Endothelial cell (in vitro differentiated cells): ENCODE measurements around the gene B3GNT7. TPM values are rescaled to one million over a fixed set of nuclear protein-coding genes. Genes with fewer than 3 reads are reported as not detected.

Source experiments
- DNase-seq: peaks from one replicate; pipeline ENCODE4 v3.0.0; 2021; ENCODE audit warnings: low spot score
- H3K27ac Mint-ChIP-seq: one replicate; pipeline ENCODE4 v1.8.0; 2021; ENCODE audit warnings: mixed read lengths, inconsistent platforms; ENCODE audit not compliant: unreplicated experiment
- H3K27me3 Mint-ChIP-seq: one replicate; pipeline ENCODE4 v1.8.0; 2021; ENCODE audit warnings: mild to moderate bottlenecking, moderate library complexity, mixed read lengths, inconsistent platforms; ENCODE audit not compliant: unreplicated experiment
- H3K36me3 Mint-ChIP-seq: one replicate; pipeline ENCODE4 v1.8.0; 2021; ENCODE audit warnings: mild to moderate bottlenecking, low read depth, mixed read lengths, inconsistent platforms; ENCODE audit not compliant: unreplicated experiment
- H3K4me1 Mint-ChIP-seq: one replicate; pipeline ENCODE4 v1.8.0; 2021; ENCODE audit warnings: mild to moderate bottlenecking, mixed read lengths, inconsistent platforms; ENCODE audit not compliant: unreplicated experiment
- H3K4me3 Mint-ChIP-seq: one replicate; pipeline ENCODE4 v1.8.0; 2021; ENCODE audit warnings: mild to moderate bottlenecking, mixed read lengths, inconsistent platforms; ENCODE audit not compliant: unreplicated experiment
- H3K9me3 Mint-ChIP-seq: one replicate; pipeline ENCODE4 v1.8.0; 2021; ENCODE audit warnings: mixed read lengths, inconsistent platforms; ENCODE audit not compliant: unreplicated experiment
- microRNA-seq: library from miRNA; unstranded; fragments of <30 nt; microRNA quantifications from one replicate; pipeline ENCODE4, GENCODE V29; 2020; ENCODE audit not compliant: unreplicated experiment
- total RNA-seq: library from RNA; stranded (reverse); fragmentation: NEBNext Ultra II Directional; extraction: Animal tissue kit (Norgen Biotek cat#: 25700); gene quantifications from one replicate; pipeline ENCODE4 v1.2.1, GENCODE V29; 2021; ENCODE audit not compliant: unreplicated experiment
- TF ChIP-seq, protein P1 (sequence below): fragments of 200-600 bp; sonication (generic); IDR thresholded peaks from one replicate; pipeline ENCODE4 v1.5.0; 2021; ENCODE audit warnings: antibody characterized with exemption; ENCODE audit not compliant: unreplicated experiment

Gene B3GNT7
- total RNA-seq, 1 donor from 2014 or later: 5.3 TPM

GRCh38 chr2:231431606-231432005 is 36.1 kb downstream of the B3GNT7 start:
- Mint-ChIP-seq H3K27me3 (peaks cover 1% of the 10 kb centered on the region), H3K4me1 (no peaks in the 10 kb centered on the region), H3K27ac (no peak overlapping the region), H3K4me3 (no peak overlapping the region), H3K36me3 (no peaks in the 10 kb centered on the region), H3K9me3 (peaks cover 5% of the 10 kb centered on the region)
- no peak for DNase-seq
- TF ChIP-seq, protein P1, sequence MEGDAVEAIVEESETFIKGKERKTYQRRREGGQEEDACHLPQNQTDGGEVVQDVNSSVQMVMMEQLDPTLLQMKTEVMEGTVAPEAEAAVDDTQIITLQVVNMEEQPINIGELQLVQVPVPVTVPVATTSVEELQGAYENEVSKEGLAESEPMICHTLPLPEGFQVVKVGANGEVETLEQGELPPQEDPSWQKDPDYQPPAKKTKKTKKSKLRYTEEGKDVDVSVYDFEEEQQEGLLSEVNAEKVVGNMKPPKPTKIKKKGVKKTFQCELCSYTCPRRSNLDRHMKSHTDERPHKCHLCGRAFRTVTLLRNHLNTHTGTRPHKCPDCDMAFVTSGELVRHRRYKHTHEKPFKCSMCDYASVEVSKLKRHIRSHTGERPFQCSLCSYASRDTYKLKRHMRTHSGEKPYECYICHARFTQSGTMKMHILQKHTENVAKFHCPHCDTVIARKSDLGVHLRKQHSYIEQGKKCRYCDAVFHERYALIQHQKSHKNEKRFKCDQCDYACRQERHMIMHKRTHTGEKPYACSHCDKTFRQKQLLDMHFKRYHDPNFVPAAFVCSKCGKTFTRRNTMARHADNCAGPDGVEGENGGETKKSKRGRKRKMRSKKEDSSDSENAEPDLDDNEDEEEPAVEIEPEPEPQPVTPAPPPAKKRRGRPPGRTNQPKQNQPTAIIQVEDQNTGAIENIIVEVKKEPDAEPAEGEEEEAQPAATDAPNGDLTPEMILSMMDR: no peak

DNA sequence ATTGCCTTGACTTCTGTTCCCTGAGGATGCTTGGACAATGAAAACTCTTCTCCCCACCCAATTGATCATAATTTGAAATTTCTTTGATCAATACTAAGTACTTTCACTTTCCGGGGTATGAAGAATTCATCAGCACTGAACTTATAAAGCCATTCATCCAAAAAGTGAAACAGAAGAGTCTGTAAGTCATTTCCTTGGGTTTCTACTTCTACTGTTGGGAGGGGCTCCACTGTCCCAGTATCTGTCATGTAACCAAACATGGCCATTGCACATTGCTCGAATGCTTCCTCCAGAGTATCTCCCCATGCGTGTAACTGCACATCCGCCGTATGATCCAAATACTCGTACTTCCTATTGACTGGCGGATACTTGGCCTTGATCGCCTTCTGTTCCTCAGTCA is 38.5 kb downstream of the B3GNT7 start:
- H3K27me3 Mint-ChIP-seq: peaks cover 1% of the 10 kb centered on the region
- no peak overlapping the region for H3K27ac Mint-ChIP-seq
- no peaks in the 10 kb centered on the region for H3K36me3 Mint-ChIP-seq

DNA sequence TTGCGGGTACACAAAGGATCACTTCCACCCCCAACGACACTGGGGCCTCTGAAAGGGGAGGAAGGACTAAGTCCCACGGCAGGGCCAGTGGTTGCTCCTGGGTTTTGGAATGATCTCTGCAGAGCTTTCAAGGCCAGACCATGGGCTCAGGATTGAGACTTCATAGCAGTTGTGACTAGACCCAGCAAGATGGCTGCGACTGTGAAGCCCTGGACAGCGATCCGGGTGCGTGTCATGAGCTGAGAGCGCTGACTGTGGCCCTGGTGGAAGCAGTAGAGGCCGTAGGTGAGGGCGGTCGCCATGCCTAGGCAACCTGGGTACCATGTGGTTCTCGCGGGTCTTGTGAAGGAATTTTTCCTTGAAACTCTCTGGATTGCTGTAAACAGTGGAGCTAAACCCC is 41.4 kb downstream of the B3GNT7 start:
- no peaks in the 10 kb centered on the region for H3K4me1 Mint-ChIP-seq
- no peaks in the 10 kb centered on the region for H3K36me3 Mint-ChIP-seq
- no peak overlapping the region for H3K4me3 Mint-ChIP-seq
- TF ChIP-seq, protein P1: no peak
- H3K27ac Mint-ChIP-seq: no peak overlapping the region
- no peaks in the 10 kb centered on the region for H3K27me3 Mint-ChIP-seq
- DNase-seq: no peak
- H3K9me3 Mint-ChIP-seq: no peaks in the 10 kb centered on the region

More for the DNA sequence above, 38.5 kb downstream of the B3GNT7 start:
- Mint-ChIP-seq H3K9me3 (peaks cover 5% of the 10 kb centered on the region), H3K4me1 (no peaks in the 10 kb centered on the region), H3K4me3 (no peak overlapping the region)
- no peak for DNase-seq
- TF ChIP-seq, protein P1: no peak

GRCh38 chr2:231449503-231450054 is 54.1 kb downstream of the B3GNT7 start:
- no peak for DNase-seq
- H3K27ac Mint-ChIP-seq: no peak overlapping the region
- TF ChIP-seq, protein P1: no peak
- no peaks in the 10 kb centered on the region for H3K9me3 Mint-ChIP-seq
- H3K4me1 Mint-ChIP-seq: no peaks in the 10 kb centered on the region
- peaks cover 3% of the 10 kb centered on the region for H3K36me3 Mint-ChIP-seq
- H3K4me3 Mint-ChIP-seq: no peak overlapping the region
- H3K27me3 Mint-ChIP-seq: peaks cover 3% of the 10 kb centered on the region

GRCh38 chr2:231450548-231450989 is 55.1 kb downstream of the B3GNT7 start:
- TF ChIP-seq, protein P1: no peak
- peaks cover 11% of the 10 kb centered on the region for H3K36me3 Mint-ChIP-seq
- no peak overlapping the region for H3K27ac Mint-ChIP-seq
- peaks cover 6% of the 10 kb centered on the region for H3K4me1 Mint-ChIP-seq
- no peak overlapping the region for H3K4me3 Mint-ChIP-seq
- DNase-seq: no peak
- H3K9me3 Mint-ChIP-seq: no peaks in the 10 kb centered on the region
- H3K27me3 Mint-ChIP-seq: peaks cover 3% of the 10 kb centered on the region

Small RNA genes within 50 kb of the gene (microRNA-seq; reads per million reads assigned to microRNA genes)
- not detected for gene MIR4777

Other genes starting within 250 kb of the B3GNT7 start
- 18.3 TPM for gene ARMC9, start 197.1 kb upstream of the B3GNT7 start, total RNA-seq
- gene NCL, start 68.8 kb downstream of the B3GNT7 start, total RNA-seq: 346 TPM
- not detected for gene NMUR1, start 134.7 kb downstream of the B3GNT7 start, total RNA-seq
- not detected for gene TEX44, start 197.2 kb downstream of the B3GNT7 start, total RNA-seq